Pancreas (tissue), 10 donors: ENCODE data around the gene ATP5PO. TPM values are rescaled to one million over a fixed set of nuclear protein-coding genes. Genes with fewer than 3 reads are reported as not detected.
"Not testable (repeated sequence)": the region's sequence is repeated elsewhere in the genome, so short reads cannot be mapped to it uniquely, and the experiment has no call there.

Experiments used
- ATAC-seq, 4 donors: fragments of 200-7000 bp; cut with Tn5 transposase; one replicate each; pipeline versions ENCODE4 v1.8.0 to v1.9.1; 2020; ENCODE audit warnings: mild to moderate bottlenecking in 4 of 4, moderate library complexity in 4 of 4
- DNase-seq, 6 donors: peaks; one replicate each; pipeline ENCODE4 v3.0.0-alpha.2; 2020
- FAIRE-seq: peaks from 2 replicates; lab custom pipeline; 2012; peaks lifted over from hg19 to GRCh38; lab: Jason Lieb, UNC
- H3K27ac ChIP-seq, 4 donors: fragments of 200-600 bp; sonication (generic); 1 replicate in 3 of 4; 2 replicates in 1 of 4; pipeline versions ENCODE4 v1.5.0 to v1.8.0; 2020
- H3K27me3 ChIP-seq, 4 donors: fragments of 200-600 bp; one replicate each; pipeline ENCODE4 v1.8.0; 2021
- H3K36me3 ChIP-seq, 3 donors: fragments of 200-600 bp; sonication (generic) in 1 of 3; one replicate each; pipeline versions ENCODE4 v1.5.0 to v1.8.0; 2020 to 2021
- H3K4me1 ChIP-seq, 3 donors: fragments of 200-600 bp; one replicate each; pipeline ENCODE4 v1.8.0; 2021
- H3K4me3 ChIP-seq, 4 donors: fragments of 200-600 bp; sonication (generic) in 2 of 4; one replicate each; pipeline versions ENCODE4 v1.5.0 to v1.8.0; 2020 to 2021
- H3K9me3 ChIP-seq, 4 donors: fragments of 200-600 bp; one replicate each; pipeline ENCODE4 v1.8.0; 2021
- CTCF ChIP-seq, 4 donors: fragments of 200-600 bp; sonication (generic) in 3 of 4; IDR thresholded peaks; one replicate each; pipeline versions ENCODE4 v1.5.0 to v1.8.0; 2021; ENCODE audit warnings: antibody characterized with exemption in 4 of 4
- WGBS, 2 donors: extraction: QIAGEN DNeasy Blood & Tissue Kit; methylation state at CpG; one replicate each; pipeline ENCODE4 v1.1.7; 2013; 5-methylcytosine and 5-hydroxymethylcytosine counted together
- intact Hi-C, 3 donors: fragments of 100-400 bp; cut with DNase I; formaldehyde crosslinking; loops; one replicate each; pipeline versions ENCODE4 v1.11.1 to v1.14.2; 2022
- polyA plus RNA-seq, 2 donors: library from polyadenylated mRNA; stranded (reverse); fragments of 200-250 nt; gene quantifications; one replicate each; pipeline ENCODE4 v1.2.3, GENCODE V29; 2013
- total RNA-seq, 6 donors: library from RNA; stranded (reverse); fragmentation: NEBNext Ultra II Directional in 4 of 6; extraction: Animal tissue kit (Norgen Biotek cat#: 25700) in 4 of 6; gene quantifications; one replicate each; pipeline versions ENCODE4 v1.2.1 to v1.2.4, GENCODE V29; 2021 to 2023
- donor health status: healthy with polysubstance abuse.
- donor health status: DM: no; HTN: no; CAD: no; lungs with moderate emphysema.
- donor health status: DM: no; HTN: no; CAD: no.
- donor health status: control.
- donor health status: control.
- donor health status: Bipolar disorder and iron deficiency.
- donor health status: DM: yes; HTN: yes; CAD: no.
- donor health status: DM: no; HTN: no; CAD: no.
- donor health status: DM: no; HTN: no; CAD: no.
- donor health status: DM: yes; HTN: yes; CAD: no.

ATP5PO gene
- total and polyA plus RNA-seq, 8 donors: 52.0 to 124 (median 77.0) TPM

- Histone ChIP-seq H3K9me3 (no peaks in the 10 kb centered on the region), H3K4me3 (no peak overlapping the region), H3K27ac (no peak overlapping the region), H3K4me1 (no peaks in the 10 kb centered on the region), H3K36me3 (no peaks in the 10 kb centered on the region), H3K27me3 (no peaks in the 10 kb centered on the region)
- no peak for TF ChIP-seq CTCF (IDR thresholded peaks at IDR 0.05)
- ATAC-seq (peak in 2 of 4 donors; percentile 15 to 16), FAIRE-seq (no peak), DNase-seq (no peak)
- intact Hi-C loops: no loop called here
- WGBS, 2 donors: 79 to 80% methylated on average over 14 of the region's 14 CpGs
These were observed 22.3 kb upstream of the ATP5PO start for GRCh38 chr21:33937931-33938339.

DNA sequence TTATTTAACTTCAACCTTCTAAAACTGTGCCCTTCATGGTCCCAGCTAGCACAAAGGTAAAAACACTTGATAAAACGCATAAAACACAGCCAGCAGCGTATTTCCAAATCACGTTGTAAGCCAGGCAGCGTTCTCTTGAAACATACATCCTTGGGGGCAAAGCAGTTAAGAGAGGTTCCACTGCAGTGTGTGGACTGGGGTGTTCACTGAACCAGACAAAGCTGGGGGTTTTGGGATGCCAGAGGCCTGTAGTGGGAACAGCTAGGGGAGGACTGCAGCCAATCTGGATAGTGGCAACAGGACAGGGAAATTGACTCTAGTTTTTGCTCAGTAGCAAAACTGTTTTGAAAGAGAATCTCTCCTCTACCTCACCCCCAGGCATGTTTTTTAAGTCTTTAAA lies 21.5 kb upstream of the ATP5PO start:
- FAIRE-seq (no peak), DNase-seq (no peak), ATAC-seq (no peak)
- H3K27me3 ChIP-seq: no peaks in the 10 kb centered on the region
- no peak overlapping the region for H3K27ac ChIP-seq
- intact Hi-C loops: no loop called here
- H3K9me3 ChIP-seq: no peaks in the 10 kb centered on the region
- H3K4me1 ChIP-seq: peaks cover 0 to 2% (median 0%) of the 10 kb centered on the region in 3 donors
- no peak for TF ChIP-seq CTCF (IDR thresholded peaks at IDR 0.05)
- no peaks in the 10 kb centered on the region for H3K36me3 ChIP-seq
- WGBS, 2 donors: 84 to 87% methylated on average over 4 of the region's 4 CpGs
- no peak overlapping the region for H3K4me3 ChIP-seq

- TF ChIP-seq CTCF (IDR thresholded peaks at IDR 0.05): no peak
- H3K27me3 ChIP-seq: no peaks in the 10 kb centered on the region
- DNase-seq (no peak), ATAC-seq (no peak), FAIRE-seq (no peak)
- H3K36me3 ChIP-seq: no peaks in the 10 kb centered on the region
- H3K27ac ChIP-seq: no peak overlapping the region
- H3K4me3 ChIP-seq: no peak overlapping the region
- no peaks in the 10 kb centered on the region for H3K9me3 ChIP-seq
- intact Hi-C loops: no loop called here
- peaks cover 0 to 4% (median 0%) of the 10 kb centered on the region in 3 donors for H3K4me1 ChIP-seq
- WGBS, 2 donors: 62 to 65% methylated on average over 4 of the region's 4 CpGs
These were observed 20.9 kb upstream of the ATP5PO start for GRCh38 chr21:33936301-33937038.

DNA sequence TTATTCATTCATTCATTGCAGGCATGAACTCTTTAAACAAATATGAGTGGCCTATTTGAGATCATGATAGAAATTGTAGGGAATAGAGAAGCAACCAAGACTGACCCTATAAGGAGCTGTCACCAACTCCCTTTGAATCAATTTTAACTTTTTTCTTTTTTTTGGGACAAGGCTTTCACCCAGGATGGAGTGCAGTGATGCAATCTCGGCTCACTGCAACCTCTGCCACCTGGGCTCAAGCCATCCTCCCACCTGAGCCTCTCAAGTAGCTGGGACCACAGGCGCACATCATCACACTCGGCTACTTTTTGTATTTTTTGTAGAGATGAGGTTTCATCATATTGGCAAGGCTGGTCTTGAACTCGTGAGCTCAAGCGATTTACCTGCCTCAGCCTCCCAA lies 17.1 kb upstream of the ATP5PO start:
- FAIRE-seq (no peak), ATAC-seq (no peak), DNase-seq (no peak)
- H3K27ac ChIP-seq: no peak overlapping the region
- intact Hi-C loops: no loop called here
- H3K36me3 ChIP-seq: no peaks in the 10 kb centered on the region
- peak overlapping the region in 1 of 4 donors; percentile 31 for H3K4me3 ChIP-seq
- TF ChIP-seq CTCF (IDR thresholded peaks at IDR 0.05): no peak
- H3K9me3 ChIP-seq: no peaks in the 10 kb centered on the region
- H3K27me3 ChIP-seq: no peaks in the 10 kb centered on the region
- peaks cover 0 to 4% (median 0%) of the 10 kb centered on the region in 3 donors for H3K4me1 ChIP-seq
- 86 to 89% methylated on average over 5 of the region's 5 CpGs for WGBS, 2 donors

GRCh38 chr21:33931799-33932390 lies 16.3 kb upstream of the ATP5PO start:
- ATAC-seq: peak in 3 of 4 donors; percentile 66 to 82 (median 80)
- Histone ChIP-seq H3K36me3 (no peaks in the 10 kb centered on the region), H3K9me3 (no peaks in the 10 kb centered on the region), H3K27ac (peak overlapping the region in 2 of 4 donors; percentile 42 to 66), H3K27me3 (no peaks in the 10 kb centered on the region), H3K4me1 (peaks cover 0 to 4% (median 0%) of the 10 kb centered on the region in 3 donors), H3K4me3 (peak overlapping the region in 3 of 4 donors; percentile 6 to 31 (median 12))
- FAIRE-seq: no peak
- intact Hi-C loops: no loop called here
- no peak for DNase-seq
- WGBS, 2 donors: 61 to 69% methylated on average over 10 of the region's 10 CpGs
- no peak for TF ChIP-seq CTCF (IDR thresholded peaks at IDR 0.05)

GRCh38 chr21:33931052-33931798 lies 15.6 kb upstream of the ATP5PO start:
- H3K9me3 ChIP-seq, FAIRE-seq, DNase-seq, H3K27me3 ChIP-seq, intact Hi-C loops, H3K4me1 ChIP-seq, H3K36me3 ChIP-seq: not testable (repeated sequence)
- peak in 3 of 4 donors; percentile 52 to 67 (median 63) for ATAC-seq
- Histone ChIP-seq H3K27ac (peak overlapping the region in 2 of 4 donors; percentile 42 to 66), H3K4me3 (peak overlapping the region in 3 of 4 donors; percentile 6 to 31 (median 12))
- 57 to 80% methylated on average over 5 to 10 of the region's 34 CpGs for WGBS, 2 donors

DNA sequence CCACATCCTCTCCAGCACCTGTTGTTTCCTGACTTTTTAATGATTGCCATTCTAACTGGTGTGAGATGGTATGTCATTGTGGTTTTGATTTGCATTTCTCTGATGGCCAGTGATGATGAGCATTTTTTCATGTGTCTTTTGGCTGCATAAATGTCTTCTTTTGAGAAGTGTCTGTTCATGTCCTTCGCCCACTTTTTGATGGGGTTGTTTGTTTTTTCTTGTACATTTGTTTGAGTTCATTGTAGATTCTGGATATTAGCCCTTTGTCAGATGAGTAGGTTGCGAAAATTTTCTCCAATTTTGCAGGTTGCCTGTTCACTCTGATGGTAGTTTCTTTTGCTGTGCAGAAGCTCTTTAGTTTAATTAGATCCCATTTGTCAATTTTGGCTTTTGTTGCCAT lies 10.6 kb upstream of the ATP5PO start:
- H3K36me3 ChIP-seq, FAIRE-seq, H3K4me1 ChIP-seq, H3K4me3 ChIP-seq, ATAC-seq, H3K9me3 ChIP-seq, DNase-seq, intact Hi-C loops, H3K27ac ChIP-seq, H3K27me3 ChIP-seq: not testable (repeated sequence)
- WGBS, 2 donors: 86 to 88% methylated on average over 1 to 2 of the region's 2 CpGs
